Adrenal gland (tissue), 5 donors: ENCODE data around the gene KLHL29.

ENCODE experiments used
- POLR2A ChIP-seq, 2 donors: fragments of 450-650 bp; IDR thresholded peaks; one replicate each; pipeline ENCODE4 v1.6.1; 2017; ENCODE audit warnings: antibody characterized with exemption in 2 of 2, mild to moderate bottlenecking in 2 of 2, moderate library complexity in 1 of 2
- TF ChIP-seq, protein P1 (sequence below), 6 experiments: fragments of 450-650 bp in 4 of 6; fragments of 200-600 bp in 2 of 6; sonication (generic) in 1 of 6; IDR thresholded peaks; 1 replicate in 5 of 6; 2 replicates in 1 of 6; pipeline versions ENCODE4 v1.5.1 to v1.8.0; 2016 to 2021; ENCODE audit warnings: antibody characterized with exemption in 6 of 6, mild to moderate bottlenecking in 2 of 6, moderate library complexity in 1 of 6
- donor health status: DM: no; HTN: no; CAD: no.

DNA sequence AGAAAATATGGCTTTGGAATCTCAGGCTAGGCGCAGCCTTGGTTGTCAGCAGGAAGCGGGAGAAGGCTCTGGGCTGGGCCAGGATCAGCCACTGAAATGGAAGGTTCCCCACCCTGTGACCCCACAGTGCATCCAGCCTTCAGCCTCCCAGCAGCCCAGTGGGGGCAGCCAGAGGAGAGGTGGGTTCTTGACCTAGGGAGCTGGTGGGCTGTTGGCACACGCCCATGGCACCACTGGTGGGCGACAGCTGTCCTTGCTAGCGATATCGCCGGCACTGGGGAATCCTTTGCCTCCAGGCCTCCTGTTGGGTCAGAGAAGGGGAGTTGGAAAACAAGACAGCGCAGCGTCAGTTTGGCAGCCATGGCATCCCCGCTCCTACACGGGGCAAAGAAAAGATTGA, 92.4 kb downstream of the KLHL29 start:
- TF ChIP-seq, protein P1, sequence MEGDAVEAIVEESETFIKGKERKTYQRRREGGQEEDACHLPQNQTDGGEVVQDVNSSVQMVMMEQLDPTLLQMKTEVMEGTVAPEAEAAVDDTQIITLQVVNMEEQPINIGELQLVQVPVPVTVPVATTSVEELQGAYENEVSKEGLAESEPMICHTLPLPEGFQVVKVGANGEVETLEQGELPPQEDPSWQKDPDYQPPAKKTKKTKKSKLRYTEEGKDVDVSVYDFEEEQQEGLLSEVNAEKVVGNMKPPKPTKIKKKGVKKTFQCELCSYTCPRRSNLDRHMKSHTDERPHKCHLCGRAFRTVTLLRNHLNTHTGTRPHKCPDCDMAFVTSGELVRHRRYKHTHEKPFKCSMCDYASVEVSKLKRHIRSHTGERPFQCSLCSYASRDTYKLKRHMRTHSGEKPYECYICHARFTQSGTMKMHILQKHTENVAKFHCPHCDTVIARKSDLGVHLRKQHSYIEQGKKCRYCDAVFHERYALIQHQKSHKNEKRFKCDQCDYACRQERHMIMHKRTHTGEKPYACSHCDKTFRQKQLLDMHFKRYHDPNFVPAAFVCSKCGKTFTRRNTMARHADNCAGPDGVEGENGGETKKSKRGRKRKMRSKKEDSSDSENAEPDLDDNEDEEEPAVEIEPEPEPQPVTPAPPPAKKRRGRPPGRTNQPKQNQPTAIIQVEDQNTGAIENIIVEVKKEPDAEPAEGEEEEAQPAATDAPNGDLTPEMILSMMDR (IDR thresholded peaks at IDR 0.05), result no peak
- no peak for TF ChIP-seq POLR2A (IDR thresholded peaks at IDR 0.05)
